ENCODE data around the gene DGLUCY.
"Not testable (repeated sequence)": the region's sequence is repeated elsewhere in the genome, so short reads cannot be mapped to it uniquely, and the experiment has no call there.

The DGLUCY gene

DNA sequence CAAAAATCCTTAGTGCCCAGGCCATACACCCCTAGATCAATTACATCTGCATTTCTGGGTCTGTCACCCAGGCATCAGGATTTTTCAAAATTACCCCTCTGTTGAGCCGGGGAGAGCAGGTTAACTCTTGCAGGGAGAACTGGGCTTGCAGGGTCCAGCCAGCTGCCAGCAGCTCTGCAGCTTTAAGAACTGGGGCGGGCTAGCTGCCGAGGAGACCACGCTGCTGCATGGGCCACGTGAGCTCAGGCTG, at the start of gene DGLUCY:
DGLUCY (plus strand) TSS at position 245 of the 250 bp plus-strand sequence. CDS start 46,222 bp downstream, outside the sequence.
- DNase-seq = peak; percentile 87

DNA sequence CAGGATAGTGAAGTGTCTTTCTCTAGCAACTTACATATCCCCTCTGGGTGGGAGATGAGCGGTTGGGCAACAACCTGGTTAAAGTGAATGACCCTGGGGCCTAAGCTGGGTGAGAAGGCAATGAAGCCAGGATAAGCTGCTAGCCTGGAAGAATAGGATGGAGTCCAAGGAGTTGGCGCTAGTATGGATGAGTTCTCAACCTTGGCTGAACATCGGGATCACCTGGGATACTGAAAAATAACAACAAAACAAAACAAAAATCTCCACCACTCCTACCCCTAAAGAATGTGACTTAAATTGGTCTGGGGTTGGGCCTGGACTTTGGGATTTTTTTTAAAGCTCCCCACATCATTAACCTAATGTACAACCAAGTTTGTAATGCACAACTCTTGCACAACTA, 48.6 kb upstream of the DGLUCY start:
- DNase-seq = no peak

DNA sequence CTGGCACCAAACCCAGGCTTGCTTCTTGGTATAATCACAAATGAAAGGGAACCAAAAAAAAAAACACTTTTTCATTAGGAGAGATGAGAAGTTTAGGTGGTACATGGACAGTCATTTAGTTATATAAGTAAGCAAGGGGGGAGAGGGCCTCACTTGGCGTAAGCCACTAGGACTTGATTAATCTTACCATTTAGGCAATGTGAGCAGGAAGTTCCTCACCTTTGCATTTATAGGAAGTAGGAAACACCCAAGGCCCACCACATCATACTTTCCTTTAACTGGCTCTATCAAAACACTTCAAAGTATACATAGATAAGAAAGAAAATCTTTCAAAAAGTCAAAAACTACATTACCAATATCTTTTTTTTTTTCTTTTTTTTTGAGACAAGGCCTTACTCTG, 46.7 kb upstream of the DGLUCY start:
- no peak for DNase-seq

GRCh38 chr14:91068642-91069041, 45.2 kb upstream of the DGLUCY start:
- no peak for DNase-seq

- no peak for DNase-seq
Measured at GRCh38 chr14:91070572-91070971, 43.3 kb upstream of the DGLUCY start.

- no peak for DNase-seq
Measured at GRCh38 chr14:91075553-91075952, 38.3 kb upstream of the DGLUCY start.

DNA sequence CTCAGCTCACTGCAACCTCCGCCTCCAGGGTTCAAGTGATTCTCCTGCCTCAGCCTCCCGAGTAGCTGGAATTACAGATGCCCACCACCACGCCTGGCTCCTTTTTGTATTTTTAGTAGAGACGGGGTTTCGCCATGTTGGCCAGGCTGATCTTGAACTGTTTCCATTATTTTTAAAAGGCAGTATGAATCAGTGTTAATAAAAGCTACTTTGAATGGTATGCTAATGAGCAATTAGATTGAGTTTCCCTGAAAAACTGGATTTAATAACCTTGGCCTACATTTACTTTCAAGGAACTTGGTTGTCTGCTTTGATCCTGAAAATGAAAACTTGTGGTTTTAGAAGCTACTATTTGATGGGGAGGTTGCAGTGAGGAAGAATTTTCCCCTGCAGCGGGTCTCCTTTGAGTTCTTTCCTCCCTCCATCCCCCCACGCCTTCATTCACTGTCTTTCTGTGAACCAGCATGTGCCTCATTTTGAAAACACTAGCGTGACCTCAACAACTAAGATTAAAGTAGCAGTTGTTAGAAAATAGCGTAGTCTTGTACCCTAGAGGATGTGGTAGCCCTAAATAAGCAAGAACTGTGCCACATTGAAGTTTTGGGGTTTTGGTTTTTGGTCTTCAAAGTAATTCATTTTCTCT, 35.7 kb upstream of the DGLUCY start:
- no peak for DNase-seq

GRCh38 chr14:91080071-91080470, 33.8 kb upstream of the DGLUCY start:
- DNase-seq = no peak

DNA sequence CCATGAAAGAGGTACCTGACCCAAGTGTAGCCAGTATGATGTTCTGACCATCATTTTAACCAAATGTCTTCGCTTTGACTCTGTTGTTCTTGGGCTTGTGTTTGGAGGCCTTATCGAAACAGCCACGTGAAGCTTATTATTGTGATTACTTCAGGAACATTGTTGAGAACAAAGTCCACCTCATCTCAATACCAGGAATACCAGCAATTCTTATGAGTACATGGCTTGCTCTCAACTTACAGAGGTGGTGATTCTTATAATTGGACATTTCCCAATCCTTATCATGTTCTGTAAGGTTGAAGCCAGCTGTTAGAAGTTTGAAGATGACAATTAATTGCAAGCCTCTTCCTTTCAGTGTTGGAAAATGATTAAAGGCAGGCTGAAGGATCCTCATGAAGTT, 31.6 kb upstream of the DGLUCY start:
- no peak for DNase-seq

DNA sequence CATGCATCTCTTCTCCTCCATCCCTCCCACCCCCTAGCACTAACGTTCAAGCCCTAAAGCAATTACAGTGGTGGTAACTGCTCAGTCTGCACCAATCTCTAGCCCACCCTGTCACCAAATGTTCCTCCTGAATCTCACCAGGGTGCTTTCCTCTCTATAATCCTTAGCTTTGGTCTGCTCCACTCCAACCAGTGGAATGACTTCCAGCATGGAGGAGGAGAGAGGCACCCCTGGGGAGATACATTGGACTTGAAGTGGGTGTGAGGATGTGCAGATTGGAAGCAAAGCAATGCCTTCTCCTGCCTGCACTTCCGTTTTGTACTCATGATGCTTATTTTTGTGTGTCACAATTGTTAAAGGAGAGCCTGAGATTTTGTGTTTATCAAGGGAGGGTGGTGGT, 29.4 kb upstream of the DGLUCY start:
- DNase-seq = no peak

- not testable (repeated sequence) for DNase-seq
Measured at GRCh38 chr14:91087470-91087869, 26.4 kb upstream of the DGLUCY start.

DNA sequence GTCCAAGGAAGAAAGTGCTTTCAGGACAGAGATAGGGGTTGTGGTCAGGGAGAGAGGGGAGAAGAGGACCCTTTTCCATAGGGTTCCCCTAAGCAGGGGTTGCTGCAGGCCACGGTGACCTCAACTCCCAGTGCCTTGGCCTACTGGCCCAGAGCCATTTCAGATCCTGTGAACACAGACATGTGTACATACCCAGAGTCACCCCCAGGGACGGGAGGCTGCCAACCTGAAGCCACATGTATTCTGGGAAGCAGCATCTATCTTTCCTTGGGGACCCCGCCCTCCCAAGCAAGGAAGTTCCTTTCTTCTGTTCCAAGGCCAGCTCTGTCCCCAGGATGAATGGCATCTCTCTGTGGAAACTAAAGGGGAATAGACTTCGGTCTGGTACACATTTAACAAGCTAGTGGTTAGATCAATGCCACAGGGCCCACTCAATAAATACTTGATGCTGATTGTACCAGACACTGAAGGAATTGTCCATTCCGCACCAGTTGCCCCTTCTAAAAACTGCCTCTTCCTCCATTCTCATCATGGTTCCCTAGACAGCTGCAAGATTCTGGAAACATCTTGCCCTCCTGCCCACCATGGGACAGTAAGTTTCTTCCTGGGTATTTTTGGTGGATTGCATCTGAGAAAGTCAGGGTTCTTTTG, 25.2 kb upstream of the DGLUCY start:
- DNase-seq = no peak

DNA sequence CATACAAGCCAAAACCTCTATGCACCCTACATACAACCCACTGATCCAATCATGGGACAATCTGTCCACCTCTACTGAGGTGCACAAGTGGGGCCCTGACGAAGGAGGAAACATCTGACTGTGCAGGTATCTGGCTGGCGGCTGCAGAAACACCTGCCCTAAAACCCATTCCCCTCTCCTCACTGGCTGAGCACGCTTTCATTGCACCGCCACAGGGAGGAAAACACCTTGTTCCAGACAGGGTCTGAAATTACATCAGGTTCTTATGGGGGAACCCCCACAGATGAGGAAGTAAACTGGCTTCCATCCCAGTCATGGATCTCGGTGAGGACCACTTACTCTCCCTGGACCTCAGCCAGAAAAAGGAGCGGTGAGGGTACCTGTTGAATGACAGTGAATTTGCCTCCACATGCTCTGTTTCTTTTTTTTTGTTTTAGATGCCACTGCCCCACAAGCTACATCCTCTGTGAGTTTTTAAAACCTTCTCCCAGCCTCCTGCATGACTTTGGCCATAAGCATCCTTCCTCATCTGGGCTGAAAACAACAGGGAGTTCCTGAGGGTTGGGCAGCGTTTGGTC, 23.8 kb upstream of the DGLUCY start:
- no peak for DNase-seq

DNA sequence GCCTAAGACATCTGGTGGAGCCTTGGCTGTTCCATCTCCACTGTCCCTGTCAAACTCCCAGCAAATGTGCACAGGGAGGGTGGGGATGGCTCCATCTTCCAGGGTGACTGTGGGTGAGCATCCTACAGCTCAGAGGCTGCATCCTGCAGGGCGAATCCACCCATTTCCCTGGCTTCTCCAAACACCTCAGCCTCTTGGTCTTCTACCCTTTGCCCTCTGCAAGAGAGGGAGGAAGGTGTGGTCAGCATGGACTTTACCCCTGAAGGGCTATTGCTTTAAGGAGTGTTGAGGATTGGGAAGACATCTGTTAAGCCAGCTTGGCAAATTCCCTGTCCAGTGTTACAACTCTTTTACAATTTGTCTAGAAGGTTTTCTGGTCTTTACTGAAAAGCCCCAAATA, 23.1 kb upstream of the DGLUCY start:
- DNase-seq = no peak

DNA sequence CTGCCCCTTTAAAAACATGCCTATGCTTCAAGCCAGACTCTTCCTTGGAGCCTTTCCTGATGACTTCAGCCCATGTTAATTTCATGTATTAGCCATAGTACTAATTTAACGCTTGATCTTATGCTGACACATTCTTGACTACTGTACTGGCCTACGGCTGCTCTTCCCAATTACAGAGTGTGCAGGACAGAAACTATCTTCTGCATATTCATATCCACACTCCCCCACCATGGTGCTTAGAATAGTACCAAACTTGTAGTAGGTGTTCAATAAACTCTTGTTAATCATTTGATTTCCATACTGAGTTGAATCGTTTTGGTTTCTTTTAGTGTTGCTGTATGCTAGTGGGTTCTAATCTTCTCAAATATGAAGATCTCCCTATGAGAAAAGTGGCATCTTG, 21.8 kb upstream of the DGLUCY start:
- no peak for DNase-seq

GRCh38 chr14:91093743-91094472, 20.0 kb upstream of the DGLUCY start:
- not testable (repeated sequence) for DNase-seq

DNA sequence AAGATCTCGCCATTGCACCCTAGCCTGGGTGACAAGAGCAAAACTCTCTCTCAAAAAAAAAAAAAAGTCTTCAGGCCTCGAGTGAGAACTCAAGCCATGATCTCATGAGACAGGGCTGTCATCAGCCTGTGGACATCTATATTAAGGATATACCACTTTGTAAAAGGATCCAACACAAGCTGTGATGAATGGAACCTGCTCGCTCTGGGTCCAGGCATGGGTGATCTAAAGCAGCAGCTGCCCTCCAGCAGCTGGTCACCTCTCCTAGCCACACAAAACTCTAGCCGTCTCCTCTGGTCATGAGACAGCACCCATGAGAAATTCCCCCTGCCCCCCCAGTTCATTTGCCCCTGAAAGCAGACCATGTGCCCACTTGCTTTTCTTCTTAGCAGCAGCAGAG, 19.1 kb upstream of the DGLUCY start:
- DNase-seq = no peak

- no peak for DNase-seq
Measured at GRCh38 chr14:91095178-91095577, 18.7 kb upstream of the DGLUCY start.

DNA sequence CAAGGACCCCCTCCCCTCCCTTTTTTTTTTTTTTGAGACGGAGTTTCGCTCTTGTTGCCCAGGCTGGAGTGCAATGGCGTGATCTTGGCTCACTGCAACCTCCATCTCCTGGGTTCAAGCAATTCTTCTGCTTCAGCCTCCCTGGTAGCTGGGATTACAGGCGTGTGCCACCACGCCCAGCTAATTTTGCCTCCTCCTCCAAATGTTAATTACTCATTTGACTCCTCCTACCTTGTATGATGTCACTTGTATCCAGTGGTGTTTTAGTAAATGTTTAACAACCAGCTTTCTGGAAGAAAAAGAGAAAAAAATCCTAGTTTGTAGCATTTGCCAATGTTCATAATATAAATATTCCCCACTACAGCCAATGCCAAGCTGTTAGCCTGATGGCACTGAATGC, 16.2 kb upstream of the DGLUCY start:
- DNase-seq = not testable (repeated sequence)

DNA sequence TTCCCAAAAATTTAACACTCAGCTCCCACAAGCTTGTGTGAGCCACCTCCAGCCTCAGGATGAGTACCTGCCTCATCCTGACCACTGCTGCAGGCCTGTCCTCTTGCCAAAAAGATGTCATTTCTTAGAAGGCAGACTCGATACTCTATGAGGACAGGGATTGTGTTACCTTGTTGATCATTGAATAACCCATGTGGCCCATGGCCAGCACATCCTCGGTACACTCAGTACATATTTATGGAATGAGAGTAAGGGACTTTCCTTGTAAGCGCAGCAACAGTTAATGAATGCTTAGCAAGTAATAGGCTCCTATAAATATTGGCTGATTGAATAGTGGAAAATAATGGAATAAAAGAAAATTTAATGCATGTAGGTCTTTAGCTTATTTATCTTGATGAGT, 15.3 kb upstream of the DGLUCY start:
- no peak for DNase-seq

DNA sequence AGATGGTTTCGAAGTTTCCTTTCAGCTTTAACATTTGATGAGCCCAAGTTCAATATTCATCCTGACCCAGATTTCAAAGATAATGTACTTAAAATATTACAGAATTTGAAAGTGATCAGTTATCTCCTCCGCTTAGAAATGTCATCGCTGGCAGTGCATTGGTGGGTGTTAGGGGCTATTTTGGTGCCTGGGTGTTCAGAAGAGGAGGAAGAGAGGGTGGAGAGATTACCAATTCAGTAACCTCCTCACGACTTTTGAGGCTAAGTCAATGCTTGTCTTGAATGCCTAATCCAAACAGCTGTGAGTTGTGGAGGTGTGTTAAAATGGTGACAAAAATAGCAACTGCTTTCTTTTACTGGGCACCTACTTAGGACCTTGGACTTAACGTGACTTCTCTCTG, 13.8 kb upstream of the DGLUCY start:
- no peak for DNase-seq

DNA sequence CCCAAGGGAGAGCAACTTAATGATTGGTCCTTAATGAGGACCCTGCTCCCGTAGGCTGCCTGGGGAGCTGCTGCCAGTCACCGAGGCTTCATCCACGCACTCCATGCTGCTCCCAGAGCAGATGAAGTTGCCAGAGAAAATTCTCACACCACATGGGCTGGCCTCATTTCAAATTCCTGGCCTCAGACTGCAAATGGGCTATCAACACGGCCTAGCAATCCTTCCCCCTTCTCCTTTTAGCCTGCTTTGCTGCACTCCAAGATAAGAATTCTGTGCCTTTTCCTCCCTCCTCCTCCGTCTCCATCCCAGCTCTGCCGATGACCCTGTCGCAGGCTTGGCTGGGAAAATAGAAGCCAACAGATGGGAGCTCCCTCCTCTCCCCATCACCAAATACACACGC, 10.8 kb upstream of the DGLUCY start:
- peak; percentile 36 for DNase-seq

- DNase-seq = no peak
Measured at GRCh38 chr14:91108941-91109611, 4.8 kb upstream of the DGLUCY start.

DNA sequence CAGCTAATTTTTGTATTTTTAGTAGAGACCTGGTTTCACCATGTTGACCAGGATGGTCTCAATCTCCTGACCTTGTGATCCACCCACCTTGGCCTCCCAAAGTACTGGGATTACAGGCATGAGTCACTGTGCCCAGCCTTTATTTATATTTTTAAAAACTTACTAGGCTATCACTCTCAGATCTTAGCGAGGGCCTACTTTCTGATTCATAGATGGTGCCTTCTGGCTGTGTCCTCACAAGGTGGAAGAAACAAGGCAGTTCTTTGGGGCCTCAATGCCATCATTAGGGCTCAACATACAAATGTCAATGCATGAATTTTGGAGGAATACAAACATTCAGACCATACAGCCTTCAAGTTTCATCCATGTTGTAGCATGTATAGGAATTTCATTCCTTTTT, 2.4 kb upstream of the DGLUCY start:
- no peak for DNase-seq
